A204.1 (cell line): ENCODE results near the gene FER1L5.
"Not testable (repeated sequence)": the region's sequence is repeated elsewhere in the genome, so short reads cannot be mapped to it uniquely, and the experiment has no call there.

Experiments used
- FAIRE-seq: peaks from 2 replicates; lab custom pipeline; 2012; peaks lifted over from hg19 to GRCh38; lab: Jason Lieb, UNC

Gene FER1L5

DNA sequence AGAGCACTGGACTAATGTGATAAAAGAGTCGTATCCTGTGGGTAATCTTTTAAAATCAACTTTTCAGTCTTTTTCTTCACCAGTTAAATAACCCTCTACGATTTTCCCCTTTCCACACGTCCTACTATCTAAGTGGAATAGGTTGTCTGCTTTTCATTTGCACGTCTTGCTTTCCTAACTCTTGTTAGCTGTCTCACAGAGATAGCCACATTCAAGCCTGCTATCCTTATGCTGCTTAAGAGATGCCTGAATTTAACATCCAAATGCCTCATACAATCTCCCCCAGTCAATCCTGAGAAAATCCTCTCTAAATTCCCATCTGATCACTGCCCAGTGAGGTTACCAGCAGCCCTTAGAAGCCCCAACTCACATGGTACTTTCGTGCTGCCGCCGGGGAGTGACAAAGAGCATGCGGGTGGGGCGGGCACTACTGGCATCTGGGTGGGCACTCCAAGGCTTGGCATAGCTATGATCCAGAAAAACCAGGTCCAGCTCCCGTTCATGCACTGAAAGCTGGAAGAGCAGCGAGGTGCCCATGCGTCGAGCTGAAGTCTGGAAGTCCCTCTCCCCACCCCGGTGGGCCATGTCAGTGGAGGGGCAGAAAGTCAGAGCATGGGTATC, 5.9 kb upstream of the FER1L5 start:
- FAIRE-seq: no peak

DNA sequence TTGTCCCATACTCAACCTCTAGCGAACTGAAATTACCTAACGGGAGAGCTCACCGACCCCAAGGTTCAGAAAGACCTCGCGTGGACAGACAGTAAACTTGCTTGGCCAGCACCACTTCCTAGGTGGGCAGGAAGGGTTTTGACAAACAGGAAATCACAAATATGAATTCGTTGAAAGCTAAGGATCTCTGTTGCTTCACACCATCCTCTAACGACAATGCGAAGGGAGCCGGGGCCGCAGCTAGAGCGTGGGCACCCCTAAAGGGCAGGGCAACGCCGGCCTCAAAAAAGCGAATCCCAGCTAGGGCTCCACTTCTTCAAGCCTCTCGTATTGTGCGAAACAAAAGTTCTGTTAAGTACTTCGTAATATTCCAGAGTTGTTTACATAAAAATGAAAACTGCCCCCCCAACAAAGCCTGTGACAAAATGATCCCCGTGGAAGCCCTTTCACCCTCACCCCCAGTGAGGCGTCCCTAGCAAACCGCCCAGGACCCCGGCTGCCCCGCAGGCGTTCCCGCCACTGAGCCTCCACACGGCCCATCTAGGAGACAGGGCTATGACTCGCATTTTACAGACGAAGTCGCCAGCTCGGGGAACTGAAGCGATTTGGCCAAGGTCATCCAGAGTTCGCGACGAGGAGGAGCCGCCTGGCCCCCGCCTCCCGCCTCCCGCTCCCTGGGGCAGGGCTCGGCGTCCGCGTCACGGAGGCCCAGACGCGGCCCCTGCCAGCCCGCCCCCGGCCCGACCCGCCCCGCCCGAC, 5.0 kb upstream of the FER1L5 start:
- no peak for FAIRE-seq

DNA sequence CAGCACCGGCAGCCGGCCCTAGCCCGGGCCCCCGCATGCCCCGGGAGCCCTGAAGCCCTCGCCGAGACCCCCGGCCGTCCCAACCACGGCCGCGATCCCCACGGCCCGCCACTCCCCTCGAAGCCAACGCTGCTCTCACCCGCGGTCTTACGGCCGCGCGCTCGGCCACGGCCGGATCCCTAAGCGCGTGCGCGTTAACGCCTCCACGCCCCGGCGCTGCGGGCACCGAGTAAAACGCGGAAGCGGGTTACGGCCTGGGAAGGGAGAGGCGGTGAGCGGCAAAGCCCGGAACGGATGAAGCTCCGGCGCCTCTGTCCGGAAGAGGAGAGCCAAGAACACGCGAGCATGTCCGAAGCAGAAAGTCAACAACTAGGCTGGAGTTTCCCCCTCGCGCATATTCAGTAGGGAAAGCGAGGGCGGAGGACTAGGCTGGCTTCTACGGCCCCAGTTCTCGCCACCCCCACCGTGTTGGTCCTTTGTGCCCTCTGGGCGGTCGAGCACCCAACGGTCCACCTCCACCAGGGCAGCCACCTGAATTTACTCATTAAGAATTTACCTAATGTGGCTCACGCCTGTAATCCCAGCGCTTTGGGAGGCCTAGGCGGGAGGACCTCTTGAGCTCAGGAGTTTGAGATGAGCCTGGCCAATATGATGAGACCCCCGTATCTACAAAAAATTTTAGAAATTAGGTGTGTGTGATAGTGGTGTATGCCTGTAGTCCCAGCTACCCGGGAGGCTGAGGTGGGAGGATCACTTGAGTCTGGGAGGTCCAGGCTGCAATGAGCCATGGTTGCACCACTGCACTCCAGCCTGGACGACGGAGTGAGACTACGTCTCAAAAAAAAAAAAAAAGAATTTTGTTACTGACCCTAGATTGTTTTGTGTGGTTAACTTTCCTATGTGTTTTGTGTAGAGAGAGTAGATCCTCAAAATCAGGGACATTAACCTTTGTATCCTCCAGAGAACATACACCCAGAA, 4.1 kb upstream of the FER1L5 start, which contains the start of gene KANSL3:
Gene KANSL3, minus strand, starts transcription at position 169 of the 978 bp plus-strand sequence. CDS start 1,177 bp downstream, outside the sequence.
- no peak for FAIRE-seq

DNA sequence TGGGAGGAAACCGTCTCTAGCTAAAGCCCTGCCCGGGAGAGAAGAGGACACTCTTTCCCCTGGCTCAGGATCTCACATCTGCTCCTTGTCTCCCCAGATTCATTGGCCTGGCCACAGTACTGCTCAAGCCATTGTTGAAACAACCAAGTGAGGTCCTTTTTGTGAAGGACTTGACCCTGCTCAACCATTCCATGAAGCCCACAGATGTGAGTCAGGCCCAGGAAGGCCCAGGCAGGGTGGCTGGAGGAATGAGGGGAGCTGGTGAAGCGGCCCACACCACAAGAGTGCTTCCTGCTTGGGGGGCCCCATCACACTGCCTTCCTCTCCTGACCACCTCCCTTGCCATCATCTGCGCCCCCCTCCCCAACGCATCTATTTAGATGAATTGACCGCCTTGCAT, 5.1 kb downstream of the FER1L5 start:
- FAIRE-seq: no peak

DNA sequence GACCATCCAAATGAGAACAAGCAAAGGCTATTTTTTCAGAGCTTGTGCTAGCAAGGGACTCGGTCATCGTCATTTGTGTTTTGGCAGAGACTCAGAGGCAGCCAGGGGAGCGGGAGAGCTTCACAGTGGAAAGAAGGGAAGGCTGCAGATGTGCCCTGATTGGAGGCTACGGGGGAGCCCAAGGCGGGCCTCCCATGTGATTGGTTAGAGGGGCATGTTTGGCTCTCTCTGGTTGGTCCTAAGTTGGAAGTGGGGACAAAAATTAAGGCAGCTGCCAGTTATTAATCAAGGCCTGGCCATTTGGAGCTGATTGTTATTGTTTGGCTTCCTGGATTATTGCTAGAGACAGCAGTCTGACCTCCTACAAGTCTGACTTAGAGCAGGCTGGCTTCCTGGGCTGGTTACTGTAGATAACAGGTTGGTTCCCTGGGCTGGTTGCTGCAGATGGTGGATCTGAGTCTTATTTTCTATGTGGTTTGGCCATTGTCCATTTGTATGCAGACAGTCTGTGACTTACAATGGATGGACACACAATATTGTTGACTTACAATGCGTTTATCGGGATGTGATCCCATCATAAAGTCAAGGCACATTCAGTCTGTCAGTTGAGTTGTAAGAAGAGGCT, 5.9 kb downstream of the FER1L5 start:
- FAIRE-seq: no peak

- FAIRE-seq: no peak
Observed at GRCh38 chr2:96649342-96649741, 6.8 kb downstream of the FER1L5 start.

- no peak for FAIRE-seq
Observed at GRCh38 chr2:96651793-96652192, 9.2 kb downstream of the FER1L5 start.

DNA sequence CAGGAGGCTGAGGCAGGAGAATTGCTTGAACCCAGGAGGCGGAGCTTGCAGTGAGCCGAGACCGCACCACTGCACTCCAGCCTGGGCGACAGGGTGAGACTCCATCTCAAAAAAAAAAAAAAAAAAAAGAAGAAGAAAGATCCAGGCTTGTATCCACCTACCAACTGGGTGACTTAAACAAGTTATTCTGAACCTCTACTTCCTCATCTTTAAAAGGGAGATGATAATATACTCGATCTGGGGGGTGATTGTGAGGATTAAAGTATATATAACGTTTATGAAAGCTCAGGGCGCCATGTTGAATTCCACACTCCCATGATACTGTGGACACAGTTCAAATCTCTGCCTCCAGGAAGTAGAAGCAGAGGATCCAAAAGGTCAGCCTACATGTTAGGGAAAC, 12.2 kb downstream of the FER1L5 start:
- not testable (repeated sequence) for FAIRE-seq

- no peak for FAIRE-seq
Observed at GRCh38 chr2:96655526-96655925, 13.0 kb downstream of the FER1L5 start.

GRCh38 chr2:96656540-96656939, 14.0 kb downstream of the FER1L5 start:
- FAIRE-seq: no peak

DNA sequence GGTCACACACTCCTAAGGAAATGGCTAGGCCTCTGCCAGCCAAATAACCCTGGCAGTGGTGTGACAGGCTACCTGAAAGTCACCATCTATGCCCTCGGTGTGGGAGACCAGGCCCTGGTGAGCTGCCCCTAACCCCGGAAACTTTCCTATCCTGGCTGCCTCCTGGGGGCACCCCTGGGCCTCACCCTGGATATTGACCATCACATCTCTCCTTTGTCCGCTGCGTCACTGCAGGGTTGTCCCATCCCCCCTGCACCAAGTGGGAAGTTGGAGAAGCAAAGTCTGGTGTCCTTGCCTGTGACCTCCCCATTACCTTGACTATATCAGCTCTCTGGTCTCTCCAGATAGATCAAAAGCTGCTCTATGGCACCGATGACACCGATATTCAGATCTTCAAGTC, 18.8 kb downstream of the FER1L5 start:
- FAIRE-seq: no peak

- no peak for FAIRE-seq
Observed at GRCh38 chr2:96662360-96662759, 19.8 kb downstream of the FER1L5 start.

DNA sequence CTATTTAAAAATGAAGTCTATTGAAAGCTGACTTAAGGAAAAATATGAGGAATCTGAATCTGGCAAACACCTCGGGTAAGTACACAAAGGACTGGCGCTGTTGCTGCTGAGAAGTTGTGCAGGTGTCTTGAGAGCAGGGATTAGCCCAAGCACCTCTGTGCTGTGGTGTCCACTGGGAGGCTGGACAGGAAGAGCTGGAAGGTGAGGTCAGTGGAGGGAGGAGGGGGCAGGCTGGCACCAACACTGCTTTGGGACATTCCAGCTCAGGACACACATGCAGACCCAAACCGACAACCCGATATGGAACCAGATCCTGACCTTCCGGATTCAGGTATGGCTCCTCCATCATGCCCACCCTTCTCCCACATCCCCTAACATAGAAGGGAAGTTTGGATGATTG, 20.6 kb downstream of the FER1L5 start:
- FAIRE-seq: no peak

GRCh38 chr2:96663829-96664228, 21.3 kb downstream of the FER1L5 start:
- FAIRE-seq: no peak

- no peak for FAIRE-seq
Observed at GRCh38 chr2:96664366-96664925, 21.9 kb downstream of the FER1L5 start.

DNA sequence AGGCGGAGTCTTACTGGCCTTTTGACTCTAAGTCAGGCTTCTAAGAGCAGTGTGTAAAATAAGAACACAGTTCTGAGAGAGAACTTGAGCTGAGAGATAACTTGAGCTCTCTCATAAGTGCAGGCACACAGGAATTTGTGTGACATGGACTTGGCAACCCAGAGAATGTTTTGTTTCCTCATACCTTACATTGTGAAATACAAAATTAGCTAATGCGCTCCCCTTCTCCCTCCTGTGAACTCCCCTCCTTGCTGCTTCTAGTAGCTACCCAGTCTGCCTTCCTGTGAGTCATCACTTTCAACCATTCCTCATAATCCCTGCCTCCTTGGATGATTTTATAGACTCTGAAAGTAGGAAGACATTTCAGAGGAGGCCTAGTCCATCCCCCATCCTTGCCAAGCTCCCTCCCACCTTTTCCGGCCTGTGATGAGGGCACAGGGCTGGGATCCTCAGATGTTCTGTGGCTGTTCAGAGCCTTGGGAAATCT, 22.6 kb downstream of the FER1L5 start:
- FAIRE-seq: no peak

GRCh38 chr2:96665717-96666116, 23.2 kb downstream of the FER1L5 start:
- FAIRE-seq: not testable (repeated sequence)

GRCh38 chr2:96668771-96669170, 26.2 kb downstream of the FER1L5 start:
- no peak for FAIRE-seq

GRCh38 chr2:96669539-96670215, 27.1 kb downstream of the FER1L5 start:
- no peak for FAIRE-seq

DNA sequence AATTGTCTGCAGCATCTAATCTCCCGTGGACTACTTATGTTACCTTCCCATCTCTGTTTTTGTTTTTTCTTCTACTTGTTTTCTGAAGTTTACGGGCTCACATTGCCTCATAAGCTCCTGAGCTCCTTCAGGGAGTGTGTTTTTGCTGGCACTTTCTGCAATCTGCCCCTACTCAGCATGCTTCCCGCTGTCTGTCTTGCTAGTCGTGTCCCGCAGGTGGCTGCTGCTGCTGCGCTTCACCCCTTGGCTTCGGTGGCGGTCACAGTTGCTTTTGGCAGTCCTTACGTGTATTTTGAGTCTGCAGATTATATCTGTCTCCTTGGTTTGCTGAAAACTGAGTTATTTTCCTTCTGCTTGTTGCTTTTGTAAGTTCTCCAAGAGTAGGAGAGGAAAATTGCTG, 37.3 kb downstream of the FER1L5 start:
- FAIRE-seq: no peak

GRCh38 chr2:96680561-96681141, 38.1 kb downstream of the FER1L5 start:
- FAIRE-seq: no peak
